GM21737 (cell line): ENCODE data around the gene RFC2.

Experiments used
- ATAC-seq: cut with Tn5 transposase; IDR thresholded peaks from one replicate; pipeline ENCODE4 v1.9.1; 2021; ENCODE audit warnings: mild to moderate bottlenecking, moderate library complexity; ENCODE audit not compliant: unreplicated experiment

RFC2 gene

GRCh38 chr7:74194686-74195085 is 59.5 kb downstream of the RFC2 start:
- ATAC-seq: no peak

GRCh38 chr7:74193913-74194312 is 60.3 kb downstream of the RFC2 start:
- ATAC-seq: no peak

DNA sequence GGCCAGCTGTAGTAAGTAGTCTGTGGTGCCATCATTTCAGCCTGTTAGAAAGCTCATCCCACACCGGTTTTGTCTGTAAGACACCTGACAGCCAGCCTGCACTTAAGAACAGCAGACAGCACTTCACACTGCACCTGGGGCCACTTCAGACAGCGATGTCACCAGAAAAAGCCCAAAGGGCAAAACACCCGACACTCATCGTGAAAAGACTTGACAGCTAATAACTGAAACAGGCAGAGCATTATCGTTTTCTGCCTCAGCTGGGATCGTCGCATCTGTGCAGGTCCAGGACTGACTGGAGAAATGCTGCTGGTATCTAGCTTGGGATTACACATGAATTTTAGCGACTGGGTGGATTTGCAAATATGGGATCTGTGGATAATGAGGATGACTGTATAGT is 61.1 kb downstream of the RFC2 start:
- ATAC-seq: no peak

- ATAC-seq: no peak
These were observed 63.0 kb downstream of the RFC2 start for GRCh38 chr7:74191231-74191630.

DNA sequence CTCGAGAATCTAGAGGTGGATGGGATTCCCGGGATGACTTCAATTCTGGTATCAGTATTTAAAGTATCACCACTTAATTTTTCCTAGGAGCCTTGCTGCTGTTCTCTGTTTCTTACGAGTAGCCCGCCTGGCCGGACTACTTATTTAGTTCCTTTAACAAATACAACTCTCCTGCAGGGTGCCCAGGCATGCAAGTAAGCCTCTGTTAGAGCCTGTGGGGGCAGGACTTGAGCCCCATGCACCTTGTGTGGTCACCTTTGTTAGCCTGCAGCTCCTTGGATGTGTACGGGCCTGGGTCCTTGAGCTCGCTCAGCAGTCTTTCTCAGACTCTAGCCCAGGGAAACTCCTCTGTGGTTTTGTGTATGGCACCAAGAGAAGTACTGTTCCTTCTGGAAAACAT is 63.9 kb downstream of the RFC2 start:
- ATAC-seq: no peak

DNA sequence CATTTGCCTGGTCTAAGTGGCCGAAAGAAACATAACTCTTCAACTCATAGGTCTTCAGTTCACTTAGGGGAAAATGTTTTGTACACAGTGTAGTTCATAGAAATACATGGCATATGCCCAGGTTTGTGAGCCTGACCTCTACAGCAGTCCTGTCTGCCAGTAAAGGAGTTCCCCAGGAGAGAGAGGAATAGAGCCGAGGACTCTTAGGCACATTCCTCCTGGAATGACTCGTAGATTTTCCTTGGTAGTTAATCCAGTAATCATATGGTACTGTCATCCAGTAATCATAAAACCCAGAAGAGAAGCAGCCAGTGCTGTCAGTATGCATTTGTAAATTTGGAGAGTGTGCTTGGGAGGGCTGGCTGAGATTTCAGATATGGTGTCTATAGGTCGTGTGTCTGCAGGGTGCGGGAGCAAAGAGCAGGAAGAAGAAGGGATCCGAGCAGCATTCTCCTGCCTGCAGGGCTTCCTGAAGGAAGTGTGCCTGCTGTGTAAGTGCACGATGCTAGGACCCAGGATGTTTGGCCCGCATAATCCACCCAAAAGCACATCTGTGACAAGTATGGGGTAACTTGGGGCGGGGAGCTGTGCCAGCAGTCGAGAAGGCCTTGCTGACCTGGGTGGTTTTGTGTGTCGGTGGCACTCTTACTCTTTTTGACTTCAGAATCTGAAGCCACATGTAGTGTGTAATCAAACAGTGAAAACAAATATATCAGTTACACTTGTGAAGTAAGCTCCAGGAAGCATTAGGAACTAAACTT is 66.1 kb downstream of the RFC2 start:
- no peak for ATAC-seq

DNA sequence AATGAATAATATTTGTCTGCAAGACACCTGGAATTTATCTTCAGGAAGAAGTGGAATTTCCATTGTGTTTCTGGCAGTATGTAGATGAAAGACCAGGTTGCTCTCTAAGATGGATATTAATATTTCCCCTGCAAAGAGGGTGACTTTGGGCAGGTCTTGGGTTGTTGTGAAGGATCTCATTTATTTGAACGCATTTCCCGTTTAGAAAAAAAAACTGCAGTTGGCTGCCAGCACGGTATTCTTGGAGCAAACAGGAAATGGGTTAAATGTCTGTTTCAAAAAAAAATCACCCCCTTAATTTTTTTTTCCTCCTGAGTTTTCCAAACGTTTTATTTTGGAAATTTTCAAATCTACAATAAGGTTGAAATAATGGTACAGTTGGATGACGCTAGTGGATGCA is 68.6 kb downstream of the RFC2 start:
- ATAC-seq: no peak

DNA sequence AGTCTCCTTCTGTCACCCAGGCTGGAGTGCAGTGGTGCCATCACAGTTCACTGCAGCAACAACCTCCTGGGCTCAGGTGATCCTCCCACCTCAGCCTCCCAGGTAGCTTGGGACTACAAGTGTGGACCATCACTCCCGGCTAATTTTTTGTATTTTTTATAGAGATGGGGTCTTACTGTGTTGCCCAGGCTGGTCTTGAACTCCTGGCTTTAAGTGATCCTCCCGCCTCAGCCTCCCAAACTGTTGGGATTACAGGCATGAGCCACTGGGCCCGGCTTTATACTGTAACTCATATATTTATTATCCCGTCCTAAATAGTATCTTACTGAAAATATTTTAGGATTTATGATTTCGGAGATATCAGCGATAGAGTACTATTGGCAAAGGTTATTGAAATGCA is 69.2 kb downstream of the RFC2 start:
- ATAC-seq: no peak

DNA sequence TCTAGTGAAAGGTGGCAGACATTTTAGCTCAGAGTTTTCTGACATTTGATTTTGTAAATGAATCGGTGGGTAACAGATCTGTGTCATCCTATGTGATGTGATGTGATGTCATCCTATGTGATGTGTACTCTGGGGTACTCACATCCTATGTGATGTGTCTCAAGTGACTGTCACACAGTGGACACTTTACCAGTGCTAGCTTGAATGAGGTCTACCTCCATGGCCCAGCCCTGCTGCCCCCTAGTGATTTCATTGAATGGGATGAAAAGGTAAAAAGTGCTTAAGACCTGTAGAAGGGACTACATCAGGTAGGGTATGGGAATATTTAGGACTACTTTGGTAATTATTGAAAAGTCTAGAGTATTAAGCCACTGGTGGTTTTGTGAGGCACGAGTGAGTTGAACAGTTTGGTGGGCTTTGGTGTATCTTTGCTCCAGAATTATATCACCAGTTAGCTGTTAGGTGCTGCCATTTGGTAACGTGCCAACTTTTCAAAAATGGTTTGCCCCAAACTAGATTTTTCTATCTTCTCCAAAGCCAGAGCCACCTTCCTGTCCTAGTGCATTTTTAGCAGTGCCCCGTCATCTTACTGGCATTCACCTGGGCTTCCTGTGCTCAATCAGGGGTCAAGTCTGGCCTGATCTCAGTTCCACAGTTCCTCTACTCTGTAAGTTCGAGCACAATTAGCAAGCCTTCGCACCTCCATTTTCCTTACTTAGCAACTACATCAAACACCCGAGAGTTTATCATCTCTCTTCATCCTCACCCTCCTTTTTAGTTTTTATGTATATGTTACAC is 70.3 kb downstream of the RFC2 start:
- no peak for ATAC-seq

DNA sequence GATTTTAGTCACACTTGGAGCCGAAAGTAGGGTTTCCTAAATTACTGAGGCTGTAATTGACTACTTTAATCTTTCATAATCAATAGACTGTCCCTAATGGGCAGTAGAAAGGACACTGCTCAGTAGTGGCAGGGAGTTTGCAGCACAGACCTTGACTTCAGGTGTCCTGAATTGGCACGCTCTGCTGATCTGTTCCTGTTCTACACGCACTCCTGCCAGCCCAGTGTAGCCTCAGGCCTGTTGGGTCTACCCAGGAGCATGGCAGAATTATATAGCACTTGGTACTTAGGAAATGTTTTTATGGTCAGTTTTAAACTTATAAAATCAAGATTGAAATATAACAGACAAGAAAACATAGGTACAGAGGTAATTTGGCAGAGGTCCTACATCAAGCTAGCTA is 71.1 kb downstream of the RFC2 start:
- ATAC-seq: no peak

GRCh38 chr7:74182453-74183090 is 71.6 kb downstream of the RFC2 start:
- no peak for ATAC-seq

DNA sequence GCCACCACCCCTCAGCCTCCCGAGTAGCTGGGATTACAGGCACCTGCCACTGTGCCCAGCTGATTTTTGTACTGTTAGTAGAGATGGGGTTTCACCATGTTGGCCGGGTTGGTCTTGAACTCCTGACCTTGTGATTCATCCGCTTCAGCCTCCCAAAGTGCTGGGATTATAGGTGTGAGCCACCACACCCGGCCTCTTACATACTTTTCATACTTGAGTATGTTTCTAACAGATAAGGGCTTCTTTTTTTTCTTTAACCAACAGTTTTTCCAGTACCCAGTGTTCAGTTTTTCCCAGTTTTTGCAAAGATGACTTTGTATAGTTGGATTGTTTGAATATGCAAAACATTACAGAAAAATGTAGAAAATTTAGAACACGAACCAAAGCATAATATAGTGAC is 72.4 kb downstream of the RFC2 start:
- no peak for ATAC-seq
